Endodermal cell (in vitro differentiated cells): ENCODE results near the gene MARCHF2. TPM values are rescaled to one million over a fixed set of nuclear protein-coding genes. Genes with fewer than 3 reads are reported as not detected.

Source experiments
- DNase-seq: peaks from one replicate; pipeline ENCODE4 v3.0.0-alpha.2; 2017
- H3K27ac ChIP-seq: 2 replicates; pipeline ENCODE4 v1.5.1; 2013; ENCODE audit warnings: mild to moderate bottlenecking, low read depth, low read length, moderate library complexity
- H3K27me3 ChIP-seq: 2 replicates; pipeline ENCODE4 v1.6.1; 2013; ENCODE audit warnings: mild to moderate bottlenecking, low read length, moderate library complexity; ENCODE audit not compliant: insufficient read depth, control insufficient read depth, poor library complexity, severe bottlenecking
- H3K36me3 ChIP-seq: 2 replicates; pipeline ENCODE4 v1.7.0; 2013; ENCODE audit warnings: mild to moderate bottlenecking, low read length, moderate library complexity; ENCODE audit not compliant: control insufficient read depth, insufficient read depth
- H3K4me1 ChIP-seq: one replicate; pipeline ENCODE4 v1.7.0; 2013; ENCODE audit warnings: low read length; ENCODE audit not compliant: control insufficient read depth, insufficient read depth
- H3K4me3 ChIP-seq: 2 replicates; pipeline ENCODE4 v1.5.1; 2013; ENCODE audit warnings: mild to moderate bottlenecking, low read length, moderate library complexity
- H3K9ac ChIP-seq: 2 replicates; pipeline ENCODE4 v1.6.1; 2013; ENCODE audit warnings: mild to moderate bottlenecking, low read length, moderate library complexity; ENCODE audit not compliant: poor library complexity, severe bottlenecking; ENCODE audit errors: extremely low read depth
- H3K9me3 ChIP-seq: 2 replicates; pipeline ENCODE4 v1.6.1; 2013; ENCODE audit warnings: mild to moderate bottlenecking, low read length, moderate library complexity; ENCODE audit not compliant: control insufficient read depth
- H3K27ac Mint-ChIP-seq: 2 replicates; pipeline ENCODE4 v1.8.0; 2020; ENCODE audit warnings: mixed read lengths
- H3K27me3 Mint-ChIP-seq: 2 replicates; pipeline ENCODE4 v1.8.0; 2021; ENCODE audit warnings: mild to moderate bottlenecking, mixed read lengths; ENCODE audit not compliant: insufficient read depth
- H3K36me3 Mint-ChIP-seq: 2 replicates; pipeline ENCODE4 v1.8.0; 2020; ENCODE audit warnings: low read depth, mixed read lengths
- H3K4me1 Mint-ChIP-seq: 2 replicates; pipeline ENCODE4 v1.8.0; 2020; ENCODE audit warnings: mixed read lengths
- H3K4me3 Mint-ChIP-seq: 2 replicates; pipeline ENCODE4 v1.8.0; 2020; ENCODE audit warnings: mild to moderate bottlenecking, moderate library complexity, mixed read lengths
- H3K9me3 Mint-ChIP-seq: 2 replicates; pipeline ENCODE4 v1.8.0; 2020; ENCODE audit warnings: mild to moderate bottlenecking, mixed read lengths
- CTCF ChIP-seq: fragments of 200-600 bp; sonication (generic); conservative IDR thresholded peaks from 2 replicates; pipeline ENCODE4 v1.5.0; 2021; ENCODE audit warnings: antibody characterized with exemption, mild to moderate bottlenecking
- WGBS, 2 experiments: methylation state at CpG; one replicate each; pipeline versions ENCODE4 v1.1.5 to v1.1.7; 2013; ENCODE audit warnings: missing lambda C conversion rate in 2 of 2, mixed read lengths in 1 of 2; ENCODE audit not compliant: insufficient coverage in 1 of 2, insufficient read length in 1 of 2; 5-methylcytosine and 5-hydroxymethylcytosine counted together
- total RNA-seq, 2 donors: library from RNA; stranded (reverse); fragmentation: NEBNext Ultra II Directional in 1 of 2; extraction: Animal tissue kit (Norgen Biotek cat#: 25700) in 1 of 2; gene quantifications; 2 replicates in 1 of 2; 3 replicates in 1 of 2; pipeline ENCODE4 v1.2.1, GENCODE V29; 2021

Gene MARCHF2
- total RNA-seq, 2 donors from 2014 or later = 31.8 to 35.9 TPM

- Mint-ChIP-seq H3K4me1 (peaks cover 78% of the 10 kb centered on the region), H3K27me3 (no peaks in the 10 kb centered on the region), H3K27ac (no peak overlapping the region), H3K4me3 (no peak overlapping the region), H3K9me3 (no peaks in the 10 kb centered on the region), H3K36me3 (peaks cover 67% of the 10 kb centered on the region)
- 86 to 91% methylated on average over 1 of the region's 1 CpG for WGBS, 2 experiments
- H3K9ac ChIP-seq = no peak overlapping the region
- H3K4me3 ChIP-seq = peak overlapping the region; percentile 38
- H3K9me3 ChIP-seq = no peaks in the 10 kb centered on the region
- H3K27ac ChIP-seq = no peak overlapping the region
- no peaks in the 10 kb centered on the region for H3K27me3 ChIP-seq
- DNase-seq = no peak
- TF ChIP-seq CTCF = no peak
- peaks cover 24% of the 10 kb centered on the region for H3K4me1 ChIP-seq
- H3K36me3 ChIP-seq = peaks cover 98% of the 10 kb centered on the region
These were observed 44.7 kb downstream of the MARCHF2 start for GRCh38 chr19:8457827-8458226.

GRCh38 chr19:8458380-8458779 is 45.3 kb downstream of the MARCHF2 start:
- Histone ChIP-seq H3K36me3 (peaks cover 98% of the 10 kb centered on the region), H3K27me3 (no peaks in the 10 kb centered on the region), H3K9me3 (no peaks in the 10 kb centered on the region), H3K4me3 (no peak overlapping the region), H3K9ac (no peak overlapping the region), H3K27ac (no peak overlapping the region), H3K4me1 (peaks cover 22% of the 10 kb centered on the region)
- Mint-ChIP-seq H3K27ac (no peak overlapping the region), H3K36me3 (peaks cover 70% of the 10 kb centered on the region), H3K9me3 (no peaks in the 10 kb centered on the region), H3K4me3 (no peak overlapping the region), H3K4me1 (peaks cover 78% of the 10 kb centered on the region), H3K27me3 (no peaks in the 10 kb centered on the region)
- TF ChIP-seq CTCF = no peak
- DNase-seq = no peak
- 88 to 100% methylated on average over 1 to 5 of the region's 5 CpGs for WGBS, 2 experiments

- no peaks in the 10 kb centered on the region for H3K27me3 ChIP-seq
- no peak overlapping the region for H3K4me3 Mint-ChIP-seq
- H3K4me3 ChIP-seq = no peak overlapping the region
- no peaks in the 10 kb centered on the region for H3K9me3 Mint-ChIP-seq
- H3K36me3 Mint-ChIP-seq = peaks cover 73% of the 10 kb centered on the region
- peaks cover 70% of the 10 kb centered on the region for H3K4me1 Mint-ChIP-seq
- no peak overlapping the region for H3K9ac ChIP-seq
- WGBS, 2 experiments = 90 to 94% methylated on average over 6 to 7 of the region's 7 CpGs
- TF ChIP-seq CTCF = no peak
- no peaks in the 10 kb centered on the region for H3K9me3 ChIP-seq
- H3K27ac Mint-ChIP-seq = peak overlapping the region; percentile 14
- DNase-seq = no peak
- peaks cover 17% of the 10 kb centered on the region for H3K4me1 ChIP-seq
- H3K36me3 ChIP-seq = peaks cover 98% of the 10 kb centered on the region
- no peaks in the 10 kb centered on the region for H3K27me3 Mint-ChIP-seq
- no peak overlapping the region for H3K27ac ChIP-seq
These were observed 46.0 kb downstream of the MARCHF2 start for GRCh38 chr19:8459095-8459494.
